Kidney (tissue), 14 donors: ENCODE data around the gene MT1A. TPM values are rescaled to one million over a fixed set of nuclear protein-coding genes. Genes with fewer than 3 reads are reported as not detected.
"Not testable (repeated sequence)": the region's sequence is repeated elsewhere in the genome, so short reads cannot be mapped to it uniquely, and the experiment has no call there.

Source experiments
- DNase-seq, 5 donors: peaks; one replicate each; pipeline ENCODE4 v3.0.0-alpha.2; 2013 to 2020
- FAIRE-seq: peaks from 2 replicates; lab custom pipeline; 2012; peaks lifted over from hg19 to GRCh38; lab: Jason Lieb, UNC
- H3K27ac ChIP-seq, 2 donors: one replicate each; pipeline ENCODE4 v1.7.0; 2013; ENCODE audit warnings: low read depth in 2 of 2, low read length in 2 of 2, inconsistent platforms in 1 of 2
- H3K27me3 ChIP-seq: one replicate; pipeline ENCODE4 v1.7.1; 2013; ENCODE audit warnings: low read length, inconsistent platforms; ENCODE audit not compliant: control insufficient read depth, insufficient read depth
- H3K36me3 ChIP-seq, 3 donors: one replicate each; pipeline versions ENCODE4 v1.7.0 to v1.7.1; 2013; ENCODE audit warnings: low read length in 3 of 3, control low read depth in 1 of 3, inconsistent platforms in 1 of 3; ENCODE audit not compliant: insufficient read depth in 3 of 3, control insufficient read depth in 2 of 3
- H3K4me1 ChIP-seq, 3 donors: one replicate each; pipeline versions ENCODE4 v1.7.0 to v1.7.1; 2013; ENCODE audit warnings: low read length in 3 of 3, inconsistent platforms in 1 of 3, low read depth in 1 of 3; ENCODE audit not compliant: control insufficient read depth in 2 of 3, insufficient read depth in 2 of 3
- H3K4me3 ChIP-seq, 3 donors: one replicate each; pipeline versions ENCODE4 v1.7.0 to v1.8.1; 2013; ENCODE audit warnings: low read length in 3 of 3, control low read depth in 1 of 3, inconsistent platforms in 1 of 3
- H3K9ac ChIP-seq, 3 donors: one replicate each; pipeline versions ENCODE4 v1.7.0 to v1.7.1; 2013; ENCODE audit warnings: low read length in 3 of 3, control low read depth in 1 of 3, inconsistent platforms in 1 of 3
- H3K9me3 ChIP-seq, 3 donors: one replicate each; pipeline versions ENCODE4 v1.7.0 to v1.7.1; 2013; ENCODE audit warnings: low read length in 3 of 3, control low read depth in 1 of 3, inconsistent platforms in 1 of 3; ENCODE audit not compliant: control insufficient read depth in 2 of 3, insufficient read depth in 1 of 3
- intact Hi-C: fragments of 100-400 bp; cut with DNase I; formaldehyde crosslinking; loops from one replicate; pipeline ENCODE4 v1.11.1; 2022
- polyA plus RNA-seq: library from polyadenylated mRNA; stranded (reverse); fragments of 350-450 nt; fragmentation: Illumina TruSeq; extraction: RNeasy Lipid Tissue Mini Kit (QIAGEN cat#74804); gene quantifications from one replicate; pipeline ENCODE4 v1.2.3, GENCODE V29; 2014; ENCODE audit warnings: low read depth, low replicate concordance; ENCODE audit not compliant: insufficient read depth
- total RNA-seq: library from RNA; stranded (reverse); fragmentation: NEBNext Ultra II Directional; extraction: Animal tissue kit (Norgen Biotek cat#: 25700); gene quantifications from one replicate; pipeline ENCODE4 v1.2.1, GENCODE V29; 2021
- TF ChIP-seq, protein P1 (sequence below): IDR thresholded peaks from 3 replicates; pipeline ENCODE4 v1.5.1; 2012; ENCODE audit warnings: mild to moderate bottlenecking, moderate library complexity, borderline replicate concordance; ENCODE audit not compliant: insufficient read depth; ENCODE audit errors: extremely low read depth
- donor health status: control.
- donor health status: control.
- donor health status: control.
- donor health status: control.
- donor health status: control.
- donor health status: DM: yes; HTN: yes; CAD: no.
- donor health status: Normal renal cell carcinoma (clear cell type).

Gene MT1A
- total and polyA plus RNA-seq, 2 donors from 2014 or later, result 3.1 to 19.8 TPM

DNA sequence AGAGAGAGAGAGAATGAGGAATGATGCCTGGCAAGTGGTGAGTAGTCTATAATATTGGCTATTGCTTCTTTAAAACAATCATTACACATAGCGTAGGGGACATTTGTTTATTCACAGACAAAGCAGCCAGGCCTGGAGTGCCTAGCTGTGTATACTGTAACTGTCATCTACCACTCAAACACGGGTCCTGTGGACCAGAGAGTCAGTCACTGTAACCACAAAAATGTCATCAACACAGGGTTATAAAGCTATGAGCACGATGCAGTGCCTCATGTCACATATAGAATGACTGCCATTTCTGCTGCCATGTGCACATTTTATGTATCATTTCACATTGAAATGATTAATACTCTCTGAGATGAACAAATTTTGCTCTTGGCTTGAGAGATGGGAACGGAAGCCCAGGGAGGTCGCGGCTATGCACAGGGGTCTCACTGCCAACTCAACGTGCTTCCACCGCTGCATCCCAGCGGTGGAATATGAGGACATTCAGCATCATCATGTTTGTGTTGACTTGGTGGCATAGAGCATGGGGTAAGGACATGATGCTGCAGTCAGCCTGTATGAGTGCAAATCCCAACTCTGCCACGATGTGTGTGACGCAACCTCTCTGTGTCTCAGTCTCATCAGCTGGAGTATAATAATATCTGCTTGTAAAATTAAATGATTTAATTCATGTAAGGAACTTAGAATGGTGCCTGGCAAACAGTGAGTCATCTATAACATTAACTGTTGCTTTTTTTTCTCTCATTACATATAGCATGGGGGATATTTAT is 34.5 kb downstream of the MT1A start:
- Histone ChIP-seq H3K9ac (no peak overlapping the region), H3K27ac (no peak overlapping the region), H3K4me3 (no peak overlapping the region), H3K4me1 (peaks cover 0 to 8% (median 0%) of the 10 kb centered on the region in 3 donors), H3K9me3 (no peaks in the 10 kb centered on the region), H3K36me3 (no peaks in the 10 kb centered on the region), H3K27me3 (peaks cover 50% of the 10 kb centered on the region)
- intact Hi-C loops, result no loop called here
- TF ChIP-seq, protein P1, sequence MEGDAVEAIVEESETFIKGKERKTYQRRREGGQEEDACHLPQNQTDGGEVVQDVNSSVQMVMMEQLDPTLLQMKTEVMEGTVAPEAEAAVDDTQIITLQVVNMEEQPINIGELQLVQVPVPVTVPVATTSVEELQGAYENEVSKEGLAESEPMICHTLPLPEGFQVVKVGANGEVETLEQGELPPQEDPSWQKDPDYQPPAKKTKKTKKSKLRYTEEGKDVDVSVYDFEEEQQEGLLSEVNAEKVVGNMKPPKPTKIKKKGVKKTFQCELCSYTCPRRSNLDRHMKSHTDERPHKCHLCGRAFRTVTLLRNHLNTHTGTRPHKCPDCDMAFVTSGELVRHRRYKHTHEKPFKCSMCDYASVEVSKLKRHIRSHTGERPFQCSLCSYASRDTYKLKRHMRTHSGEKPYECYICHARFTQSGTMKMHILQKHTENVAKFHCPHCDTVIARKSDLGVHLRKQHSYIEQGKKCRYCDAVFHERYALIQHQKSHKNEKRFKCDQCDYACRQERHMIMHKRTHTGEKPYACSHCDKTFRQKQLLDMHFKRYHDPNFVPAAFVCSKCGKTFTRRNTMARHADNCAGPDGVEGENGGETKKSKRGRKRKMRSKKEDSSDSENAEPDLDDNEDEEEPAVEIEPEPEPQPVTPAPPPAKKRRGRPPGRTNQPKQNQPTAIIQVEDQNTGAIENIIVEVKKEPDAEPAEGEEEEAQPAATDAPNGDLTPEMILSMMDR, result no peak
- no peak for FAIRE-seq
- no peak for DNase-seq

DNA sequence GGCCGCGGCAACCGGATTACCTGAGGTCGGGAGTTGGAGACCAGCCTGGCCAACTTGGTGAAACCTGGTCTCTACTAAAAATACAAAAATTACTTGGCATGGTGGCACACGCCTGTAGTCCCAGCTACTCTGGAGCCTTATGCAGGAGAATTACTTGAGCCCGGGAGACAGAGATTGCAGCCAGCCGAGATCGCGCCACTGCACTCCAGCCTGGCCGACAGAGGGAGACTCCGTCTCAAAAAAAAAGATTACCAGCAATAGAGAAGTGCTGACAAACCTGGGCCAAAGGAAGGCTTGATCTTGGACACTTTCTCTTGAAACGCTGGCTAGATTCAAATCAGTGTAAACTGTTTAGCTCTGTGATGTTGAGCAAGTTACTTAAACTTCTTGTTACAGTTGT is 35.5 kb downstream of the MT1A start:
- intact Hi-C loops, result no loop called here
- H3K36me3 ChIP-seq, result no peaks in the 10 kb centered on the region
- DNase-seq (peak in 3 of 5 donors; percentile 42 to 60 (median 49)), FAIRE-seq (no peak)
- H3K4me3 ChIP-seq, result no peak overlapping the region
- H3K27me3 ChIP-seq, result peaks cover 41% of the 10 kb centered on the region
- H3K4me1 ChIP-seq, result peaks cover 0 to 3% (median 0%) of the 10 kb centered on the region in 3 donors
- no peak overlapping the region for H3K27ac ChIP-seq
- no peaks in the 10 kb centered on the region for H3K9me3 ChIP-seq
- H3K9ac ChIP-seq, result no peak overlapping the region
- TF ChIP-seq, protein P1, result peak; percentile 47

DNA sequence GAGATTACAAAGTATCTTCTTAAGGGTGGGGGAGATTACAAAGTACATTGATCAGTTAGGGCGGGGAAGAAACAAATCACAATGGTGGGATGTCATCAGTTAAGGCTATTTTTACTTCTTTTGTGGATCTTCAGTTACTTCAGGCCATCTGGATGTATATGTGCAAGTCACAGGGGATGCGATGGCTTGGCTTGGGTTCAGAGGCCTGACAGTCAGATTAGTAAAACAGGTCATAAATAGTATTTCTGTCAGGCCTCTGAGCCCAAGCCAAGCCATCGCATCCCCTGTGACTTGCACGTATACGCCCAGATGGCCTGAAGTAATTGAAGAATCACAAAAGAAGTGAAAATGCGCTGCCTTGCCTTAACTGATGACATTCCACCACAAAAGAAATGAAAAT is 36.1 kb downstream of the MT1A start:
- intact Hi-C loops, H3K27ac ChIP-seq, FAIRE-seq, H3K4me1 ChIP-seq, H3K9ac ChIP-seq, H3K9me3 ChIP-seq, H3K4me3 ChIP-seq, DNase-seq, H3K36me3 ChIP-seq: not testable (repeated sequence)
- peaks cover 37% of the 10 kb centered on the region for H3K27me3 ChIP-seq

DNA sequence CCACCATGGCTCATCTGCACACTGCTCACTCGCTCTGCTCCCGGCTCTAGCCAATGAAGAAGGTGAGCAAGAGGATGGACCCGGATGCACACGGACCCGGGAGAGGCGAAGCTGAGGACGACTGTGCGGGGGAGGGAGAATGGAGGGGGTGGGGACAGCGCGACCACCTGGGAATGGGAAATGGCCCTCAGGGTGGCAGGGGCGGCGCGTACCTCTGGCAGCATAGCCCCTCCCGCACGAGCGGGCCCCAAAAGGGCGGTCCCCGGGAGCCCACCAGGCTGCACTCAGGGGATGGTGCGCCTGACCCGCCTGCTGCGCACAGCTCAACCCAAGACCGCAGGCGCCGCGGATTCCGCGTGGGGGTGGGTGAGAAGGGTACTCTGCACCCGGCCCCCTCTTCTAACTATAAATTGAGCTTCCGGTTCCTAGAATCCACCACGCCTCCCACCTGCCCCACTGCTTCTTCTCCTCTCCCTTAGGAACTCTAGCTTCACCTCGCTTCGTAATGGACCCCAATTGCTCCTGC is 37.3 kb downstream of the MT1A start:
- Histone ChIP-seq H3K9me3 (no peaks in the 10 kb centered on the region), H3K9ac (no peak overlapping the region), H3K36me3 (no peaks in the 10 kb centered on the region), H3K27ac (no peak overlapping the region), H3K4me1 (no peaks in the 10 kb centered on the region), H3K4me3 (peak overlapping the region in 2 of 3 donors; percentile 36 to 56), H3K27me3 (peaks cover 27% of the 10 kb centered on the region)
- FAIRE-seq (no peak), DNase-seq (peak in 1 of 5 donors; percentile 44)
- intact Hi-C loops, result no loop called here
- TF ChIP-seq, protein P1, result no peak
